GM12878 (cell line): Measurements from ENCODE around the gene NFE2L2. TPM values are rescaled to one million over a fixed set of nuclear protein-coding genes. Genes with fewer than 3 reads are reported as not detected.

Experiments used
- ATAC-seq: fragments of 200-7000 bp; cut with Tn5 transposase; 3 replicates; pipeline ENCODE4 v1.9.1; 2020; ENCODE audit warnings: mild to moderate bottlenecking, moderate library complexity
- BruUV-seq: library from RNA; stranded (reverse); fragments of 400-500 nt; replicated peaks from 2 replicates; lab custom pipeline; 2021; lab: Mats Ljungman, UMichigan
- CTCF ChIA-PET: fragments of 300-600 bp; sonication (Branson Sonifier 250); formaldehyde crosslinking; extraction: SDS; loops from one replicate; lab custom pipeline; 2021; ENCODE audit warnings: inconsistent platforms; lab: Yijun Ruan, JAX
- POLR2A ChIA-PET: fragments of 350-600 bp; formaldehyde crosslinking; extraction: SDS; loops from one replicate; lab custom pipeline; 2021; ENCODE audit warnings: inconsistent platforms; lab: Charles Lee
- RAD21 ChIA-PET: fragments of 300-600 bp; sonication (Branson Sonifier 250); formaldehyde crosslinking; loops from one replicate; lab custom pipeline; 2023; ENCODE audit warnings: antibody characterized with exemption; ENCODE audit not compliant: unreplicated experiment; lab: Charles Lee
- SMC1A ChIA-PET: fragments of 300-600 bp; sonication (Branson Sonifier 250); formaldehyde crosslinking; loops from one replicate; lab custom pipeline; 2023; ENCODE audit not compliant: unreplicated experiment, uncharacterized antibody; lab: Charles Lee
- DNase-seq: peaks from one replicate; pipeline ENCODE4 v3.0.0-alpha.2; 2011; ENCODE audit warnings: low read depth, low spot score
- FAIRE-seq: peaks from 3 replicates; lab custom pipeline; 2011; peaks lifted over from hg19 to GRCh38; lab: Jason Lieb, UNC
- H2AFZ ChIP-seq: 2 replicates; pipeline ENCODE4 v1.6.0; 2011; ENCODE audit warnings: low read depth, low read length, control low read depth; ENCODE audit not compliant: control insufficient read depth
- H3K27ac ChIP-seq: 2 replicates; pipeline ENCODE4 v1.5.1; 2011; ENCODE audit warnings: control low read depth; ENCODE audit not compliant: control insufficient read depth, insufficient read depth
- H3K27me3 ChIP-seq, 2 experiments: replicated peaks in 1 of 2; 2 replicates each; pipeline versions ENCODE4 v1.6.0 to v1.6.1; 2011; ENCODE audit warnings: low read length in 1 of 2; ENCODE audit not compliant: control insufficient read depth in 2 of 2, insufficient read depth in 2 of 2
- H3K36me3 ChIP-seq, 2 experiments: 2 replicates each; pipeline ENCODE4 v1.5.1; 2011; ENCODE audit warnings: low read length in 1 of 2; ENCODE audit not compliant: control insufficient read depth in 2 of 2, insufficient read depth in 2 of 2
- H3K4me1 ChIP-seq: 2 replicates; pipeline ENCODE4 v1.6.1; 2011; ENCODE audit warnings: mild to moderate bottlenecking, low read length, moderate library complexity, mixed read lengths; ENCODE audit not compliant: control insufficient read depth, insufficient read depth
- H3K4me2 ChIP-seq: 2 replicates; pipeline ENCODE4 v1.6.0; 2011; ENCODE audit warnings: control low read depth; ENCODE audit not compliant: control insufficient read depth, insufficient read depth
- H3K4me3 ChIP-seq: fragments of 200-600 bp; sonication (generic); 2 replicates; pipeline ENCODE4 v1.5.1; 2016
- H3K79me2 ChIP-seq: 2 replicates; pipeline ENCODE4 v1.6.0; 2011; ENCODE audit warnings: low read length; ENCODE audit not compliant: control insufficient read depth, insufficient read depth
- H3K9ac ChIP-seq: 2 replicates; pipeline ENCODE4 v1.8.0; 2011; ENCODE audit warnings: low read length, control low read depth, mixed read lengths; ENCODE audit not compliant: control insufficient read depth, insufficient read depth
- H3K9me3 ChIP-seq: replicated peaks from 3 replicates; pipeline ENCODE4 v1.5.1; 2011; ENCODE audit warnings: mild to moderate bottlenecking, low read length; ENCODE audit not compliant: control insufficient read depth, insufficient read depth
- H4K20me1 ChIP-seq: 2 replicates; pipeline ENCODE4 v1.6.0; 2011; ENCODE audit not compliant: control insufficient read depth, insufficient read depth
- BCL3 ChIP-seq: IDR thresholded peaks from 2 replicates; pipeline ENCODE4 v1.6.1; 2011; ENCODE audit warnings: borderline replicate concordance, low read depth, mild to moderate bottlenecking, moderate library complexity, low read length; ENCODE audit not compliant: insufficient read depth, poor library complexity, severe bottlenecking
- CBX5 ChIP-seq: sonication (generic); IDR thresholded peaks from 2 replicates; pipeline ENCODE4 v1.6.1; 2016; ENCODE audit warnings: low read depth, moderate library complexity, mild to moderate bottlenecking, inconsistent platforms
- EP300 ChIP-seq, 2 experiments: fragments of 150-350 bp in 1 of 2; IDR thresholded peaks; 2 replicates each; pipeline ENCODE4 v1.6.1; 2011 to 2012; ENCODE audit warnings: low read depth in 2 of 2, low read length in 2 of 2, borderline replicate concordance in 1 of 2, improper control_type of control experiment in 1 of 2, inconsistent platforms in 1 of 2; ENCODE audit not compliant: control insufficient read depth in 1 of 2
- FOS ChIP-seq: IDR thresholded peaks from 3 replicates; pipeline ENCODE4 v1.6.1; 2011; ENCODE audit warnings: borderline replicate concordance; ENCODE audit not compliant: insufficient read length; ENCODE audit errors: extremely low read depth
- FOXK2 ChIP-seq: fragments of 450-650 bp; IDR thresholded peaks from 2 replicates; pipeline ENCODE4 v1.6.1; 2017; ENCODE audit warnings: mild to moderate bottlenecking, moderate library complexity
- IRF4 ChIP-seq: IDR thresholded peaks from 2 replicates; pipeline ENCODE4 v1.6.1; 2011; ENCODE audit warnings: low read depth, low read length
- PRDM15 ChIP-seq: fragments of 450-650 bp; formaldehyde crosslinking; IDR thresholded peaks from 2 replicates; pipeline ENCODE4 v1.4.0; 2020; ENCODE audit warnings: mild to moderate bottlenecking, moderate library complexity
- REST ChIP-seq: IDR thresholded peaks from 2 replicates; pipeline ENCODE4 v1.6.1; 2012; ENCODE audit warnings: mild to moderate bottlenecking, low read depth, low read length
- SKIL ChIP-seq: fragments of 450-650 bp; IDR thresholded peaks from 2 replicates; pipeline ENCODE4 v1.6.1; 2017; ENCODE audit warnings: mild to moderate bottlenecking, low read depth, inconsistent platforms; ENCODE audit not compliant: poor library complexity, severe bottlenecking
- WRNIP1 ChIP-seq: IDR thresholded peaks from 2 replicates; pipeline ENCODE4 v1.6.1; 2011; ENCODE audit warnings: low read depth, low read length, improper control_type of control experiment, borderline replicate concordance
- ZNF274 ChIP-seq: IDR thresholded peaks from one replicate; pipeline ENCODE4 v1.8.0; 2011; ENCODE audit not compliant: insufficient read length, insufficient read depth
- WGBS: methylation state at CpG from one replicate; pipeline ENCODE4 v1.1.6; 2016; ENCODE audit warnings: low lambda C conversion rate; ENCODE audit not compliant: insufficient replicate concordance, insufficient coverage; ENCODE audit errors: missing lambda C conversion rate; 5-methylcytosine and 5-hydroxymethylcytosine counted together
- in situ Hi-C: fragments of 300-500 bp; cut with MboI; formaldehyde crosslinking; loops from 9 replicates; pipeline ENCODE4 v1.14.3; 2018; ENCODE audit warnings: mixed read lengths
- intact Hi-C: fragments of 100-400 bp; cut with micrococcal nuclease; formaldehyde crosslinking; loops from one replicate; pipeline ENCODE4 v1.14.2; 2022; ENCODE audit not compliant: unreplicated experiment
- polyA plus RNA-seq, 11 experiments: library from polyadenylated mRNA; depleted of rRNA in 4 of 11; unstranded in 6 of 11; stranded (reverse) in 5 of 11; fragments of >200 nt; fragmentation: Nextera tagmentation in 4 of 11; fragmentation: Illumina TruSeq in 1 of 11; extraction: Ambion mirVana in 4 of 11; extraction: Trizol in 1 of 11; gene quantifications; 1 replicate in 1 of 11; 2 replicates in 10 of 11; pipeline versions ENCODE4 v1.2.1 to v1.2.3, GENCODE V29; 2011 to 2016; ENCODE audit warnings: inconsistent platforms in 2 of 11, missing spikeins in 2 of 11, low read depth in 1 of 11
- total RNA-seq, 4 experiments: library from RNA; depleted of rRNA in 3 of 4; stranded (reverse); fragments of >200 nt in 3 of 4; fragmentation: Illumina TruSeq in 1 of 4; extraction: Trizol in 1 of 4; gene quantifications; 2 replicates each; pipeline versions ENCODE4 v1.2.1 to v1.2.3, GENCODE V29; 2013 to 2021

NFE2L2 gene
- total and polyA plus RNA-seq, 10 of the 15 experiments (the other 5 are each of a cell fraction or from before 2014, with no cell fraction given) = 18.4 to 69.8 (median 37.1) TPM

GRCh38 chr2:177260379-177260778 lies 4.1 kb downstream of the NFE2L2 start:
- H2AFZ ChIP-seq = no peak overlapping the region
- H3K27me3 ChIP-seq = no peaks in the 10 kb centered on the region
- in situ Hi-C loops (no loop called here), intact Hi-C loops (loop anchor here (10.0 kb wide), 1 partner anchor 134 kb away; the partner anchor contains the start of gene AGPS)
- DNase-seq (no peak), FAIRE-seq (no peak), ATAC-seq (no peak)
- no peaks in the 10 kb centered on the region for H4K20me1 ChIP-seq
- peak overlapping the region; percentile 77 for H3K4me2 ChIP-seq
- TF ChIP-seq REST = no peak
- TF ChIP-seq PRDM15 = no peak
- no peak for TF ChIP-seq EP300 (IDR thresholded peaks at IDR 0.05; ENCODE audit: borderline replicate concordance in 1 of 2, control insufficient read depth in 1 of 2, low read depth in 2 of 2, low read length in 2 of 2)
- no peak for TF ChIP-seq SKIL
- TF ChIP-seq ZNF274 = no peak
- TF ChIP-seq FOS = no peak
- TF ChIP-seq WRNIP1 = no peak
- TF ChIP-seq BCL3 = no peak
- no peak for TF ChIP-seq FOXK2
- TF ChIP-seq CBX5 = no peak
- TF ChIP-seq IRF4 = no peak
- ChIA-PET CTCF (interaction anchor here (0.8 to 14.2 kb wide), 9 partner anchors 22 to 97 kb away, joined by 3 to 213 read pairs (median 3); no protein-coding TSS in a partner anchor), SMC1A (interaction anchor here (0.6 to 8.5 kb wide), 15 partner anchors 11 to 454 kb away, joined by 3 to 140 read pairs (median 4); no protein-coding TSS in a partner anchor), POLR2A (interaction anchor here (0.5 to 6.7 kb wide), 8 partner anchors 12 to 235 kb away, joined by 3 to 76 read pairs (median 4); no protein-coding TSS in a partner anchor), RAD21 (interaction anchor here (1.0 to 2.4 kb wide), 4 partner anchors 12 to 95 kb away, joined by 3 to 18 read pairs (median 6); no protein-coding TSS in a partner anchor)
- H3K9me3 ChIP-seq = peaks cover 6% of the 10 kb centered on the region; the same call in 2 of the 3 replicates
- H3K9ac ChIP-seq = no peak overlapping the region
- no peak overlapping the region for H3K27ac ChIP-seq
- H3K4me3 ChIP-seq = peak overlapping the region; percentile 38; the same call in 1 of the 2 replicates
- BruUV-seq = no TSS peak
- peaks cover 3% of the 10 kb centered on the region; the same call in 1 of the 2 replicates for H3K4me1 ChIP-seq
- H3K36me3 ChIP-seq = peaks cover 0 to 4% of the 10 kb centered on the region in 2 experiments; a peak in 1 of 4 replicates
- peaks cover 88% of the 10 kb centered on the region for H3K79me2 ChIP-seq
- 93% methylated on average over 1 of the region's 1 CpG for WGBS
